Panc1 (cell line): ENCODE results near the gene WWOX. TPM values are rescaled to one million over a fixed set of nuclear protein-coding genes. Genes with fewer than 3 reads are reported as not detected.

Experiments
- ATAC-seq: fragments of 200-7000 bp; cut with Tn5 transposase; 2 replicates; pipeline ENCODE4 v1.9.1; 2020; ENCODE audit warnings: mild to moderate bottlenecking, moderate library complexity
- BruUV-seq: library from RNA; stranded (reverse); fragments of 400-500 nt; replicated peaks from 2 replicates; lab custom pipeline; 2021; lab: Mats Ljungman, UMichigan
- CTCF ChIA-PET: fragments of 300-600 bp; sonication (Branson Sonifier 250); formaldehyde crosslinking; loops from one replicate; lab custom pipeline; 2022; ENCODE audit warnings: antibody characterized with exemption; lab: Charles Lee
- POLR2A ChIA-PET: fragments of 300-600 bp; sonication (Branson Sonifier 250); formaldehyde crosslinking; loops from one replicate; lab custom pipeline; 2022; ENCODE audit warnings: antibody characterized with exemption; lab: Charles Lee
- DNase-seq: peaks from one replicate; pipeline ENCODE4 v3.0.0-alpha.2; 2010; ENCODE audit warnings: low read depth, low spot score
- H3K27ac ChIP-seq: 2 replicates; pipeline ENCODE4 v1.5.1; 2011; ENCODE audit warnings: mild to moderate bottlenecking, low read length, inconsistent platforms
- H3K27me3 ChIP-seq: fragments of 200-500 bp; sonication (Bioruptor generic); 2 replicates; pipeline ENCODE4 v1.6.0; 2014; ENCODE audit warnings: low read length, inconsistent platforms; ENCODE audit not compliant: control insufficient read depth, insufficient read depth
- H3K36me3 ChIP-seq: fragments of 200-500 bp; sonication (Bioruptor generic); 2 replicates; pipeline ENCODE4 v1.5.1; 2014; ENCODE audit warnings: inconsistent platforms, mild to moderate bottlenecking, low read length, moderate library complexity; ENCODE audit not compliant: control insufficient read depth, insufficient read depth
- H3K4me1 ChIP-seq: 2 replicates; pipeline ENCODE4 v1.5.1; 2011; ENCODE audit warnings: inconsistent platforms, mild to moderate bottlenecking, low read length, moderate library complexity; ENCODE audit not compliant: control insufficient read depth, insufficient read depth
- H3K4me3 ChIP-seq, 2 experiments: 2 replicates each; pipeline ENCODE4 v1.5.1; 2011 to 2012; ENCODE audit warnings: low read depth in 2 of 2, low read length in 2 of 2, mild to moderate bottlenecking in 2 of 2, inconsistent platforms in 1 of 2, moderate library complexity in 1 of 2
- H3K9me3 ChIP-seq: fragments of 200-500 bp; sonication (Bioruptor generic); 2 replicates; pipeline ENCODE4 v1.5.1; 2014; ENCODE audit warnings: low read depth, mild to moderate bottlenecking, inconsistent platforms, low read length, moderate library complexity; ENCODE audit not compliant: control insufficient read depth, insufficient read depth
- POLR2AphosphoS5 ChIP-seq: IDR thresholded peaks from 2 replicates; pipeline ENCODE4 v1.6.1; 2012; ENCODE audit warnings: mild to moderate bottlenecking, low read depth, low read length, moderate library complexity
- SIN3A ChIP-seq: IDR thresholded peaks from 2 replicates; pipeline ENCODE4 v1.6.1; 2012; ENCODE audit warnings: low read depth, mild to moderate bottlenecking, low read length, moderate library complexity, borderline replicate concordance; ENCODE audit not compliant: insufficient read depth
- TCF7L2 ChIP-seq: IDR thresholded peaks from 2 replicates; pipeline ENCODE4 v1.6.1; 2011; ENCODE audit warnings: mild to moderate bottlenecking, low read depth, low read length, inconsistent platforms
- in situ Hi-C: cut with HindIII; loops from 2 replicates; pipeline ENCODE4 v1.10.0; 2016; ENCODE audit warnings: low sequenced_read_pairs, low pct_unique_long_range_greater_than_20kb
- intact Hi-C: fragments of 100-400 bp; cut with micrococcal nuclease; formaldehyde crosslinking; loops from one replicate; pipeline ENCODE4 v1.10.0; 2022; ENCODE audit not compliant: unreplicated experiment
- total RNA-seq: library from RNA; stranded (reverse); gene quantifications from one replicate; pipeline ENCODE4 v1.2.1, GENCODE V29; 2021; ENCODE audit not compliant: unreplicated experiment
- TF ChIP-seq, protein P1 (sequence below): fragments of 450-650 bp; IDR thresholded peaks from 2 replicates; pipeline ENCODE4 v1.5.1; 2017; ENCODE audit warnings: mild to moderate bottlenecking
- TF ChIP-seq, protein P2 (sequence below), 2 experiments: IDR thresholded peaks; 2 replicates each; pipeline ENCODE4 v1.6.1; 2011 to 2012; ENCODE audit warnings: low read depth in 2 of 2, control low read depth in 1 of 2, low read length in 1 of 2, mild to moderate bottlenecking in 1 of 2, moderate library complexity in 1 of 2; ENCODE audit not compliant: insufficient read depth in 1 of 2

Gene WWOX
- total RNA-seq, 1 experiment from 2014 or later, result 12.5 TPM

DNA sequence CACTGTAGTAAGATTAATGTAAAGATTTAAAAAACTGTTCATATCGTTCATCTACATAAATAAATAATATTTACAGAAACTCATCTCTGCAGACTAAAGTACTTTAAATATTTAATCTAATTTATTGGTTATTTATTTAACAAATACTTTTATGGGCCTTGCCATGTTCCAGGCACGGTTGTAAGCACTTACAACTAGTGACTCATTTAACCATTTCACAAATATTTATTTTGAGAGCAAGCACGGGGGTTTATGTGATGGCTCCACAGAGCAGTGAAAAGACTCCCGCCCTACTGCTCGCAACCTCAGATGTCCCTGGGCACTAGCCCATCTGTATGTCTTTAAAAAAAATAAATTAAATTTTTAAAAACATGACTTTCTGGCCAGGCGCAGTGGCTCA lies 575.9 kb downstream of the WWOX start:
- H3K9me3 ChIP-seq, result no peaks in the 10 kb centered on the region
- ATAC-seq, result no peak
- BruUV-seq, result no TSS peak
- no peaks in the 10 kb centered on the region for H3K36me3 ChIP-seq
- intact Hi-C loops, result no loop called here
- ChIA-PET POLR2A (no interaction called here), CTCF (no interaction called here)
- H3K4me1 ChIP-seq, result no peaks in the 10 kb centered on the region
- DNase-seq, result no peak
- no peak overlapping the region for H3K4me3 ChIP-seq
- in situ Hi-C loops, result no loop called here
- no peak overlapping the region for H3K27ac ChIP-seq
- no peaks in the 10 kb centered on the region for H3K27me3 ChIP-seq
- TF ChIP-seq, protein P1, sequence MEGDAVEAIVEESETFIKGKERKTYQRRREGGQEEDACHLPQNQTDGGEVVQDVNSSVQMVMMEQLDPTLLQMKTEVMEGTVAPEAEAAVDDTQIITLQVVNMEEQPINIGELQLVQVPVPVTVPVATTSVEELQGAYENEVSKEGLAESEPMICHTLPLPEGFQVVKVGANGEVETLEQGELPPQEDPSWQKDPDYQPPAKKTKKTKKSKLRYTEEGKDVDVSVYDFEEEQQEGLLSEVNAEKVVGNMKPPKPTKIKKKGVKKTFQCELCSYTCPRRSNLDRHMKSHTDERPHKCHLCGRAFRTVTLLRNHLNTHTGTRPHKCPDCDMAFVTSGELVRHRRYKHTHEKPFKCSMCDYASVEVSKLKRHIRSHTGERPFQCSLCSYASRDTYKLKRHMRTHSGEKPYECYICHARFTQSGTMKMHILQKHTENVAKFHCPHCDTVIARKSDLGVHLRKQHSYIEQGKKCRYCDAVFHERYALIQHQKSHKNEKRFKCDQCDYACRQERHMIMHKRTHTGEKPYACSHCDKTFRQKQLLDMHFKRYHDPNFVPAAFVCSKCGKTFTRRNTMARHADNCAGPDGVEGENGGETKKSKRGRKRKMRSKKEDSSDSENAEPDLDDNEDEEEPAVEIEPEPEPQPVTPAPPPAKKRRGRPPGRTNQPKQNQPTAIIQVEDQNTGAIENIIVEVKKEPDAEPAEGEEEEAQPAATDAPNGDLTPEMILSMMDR, result no peak
- no peak for TF ChIP-seq TCF7L2
- no peak for TF ChIP-seq POLR2AphosphoS5

DNA sequence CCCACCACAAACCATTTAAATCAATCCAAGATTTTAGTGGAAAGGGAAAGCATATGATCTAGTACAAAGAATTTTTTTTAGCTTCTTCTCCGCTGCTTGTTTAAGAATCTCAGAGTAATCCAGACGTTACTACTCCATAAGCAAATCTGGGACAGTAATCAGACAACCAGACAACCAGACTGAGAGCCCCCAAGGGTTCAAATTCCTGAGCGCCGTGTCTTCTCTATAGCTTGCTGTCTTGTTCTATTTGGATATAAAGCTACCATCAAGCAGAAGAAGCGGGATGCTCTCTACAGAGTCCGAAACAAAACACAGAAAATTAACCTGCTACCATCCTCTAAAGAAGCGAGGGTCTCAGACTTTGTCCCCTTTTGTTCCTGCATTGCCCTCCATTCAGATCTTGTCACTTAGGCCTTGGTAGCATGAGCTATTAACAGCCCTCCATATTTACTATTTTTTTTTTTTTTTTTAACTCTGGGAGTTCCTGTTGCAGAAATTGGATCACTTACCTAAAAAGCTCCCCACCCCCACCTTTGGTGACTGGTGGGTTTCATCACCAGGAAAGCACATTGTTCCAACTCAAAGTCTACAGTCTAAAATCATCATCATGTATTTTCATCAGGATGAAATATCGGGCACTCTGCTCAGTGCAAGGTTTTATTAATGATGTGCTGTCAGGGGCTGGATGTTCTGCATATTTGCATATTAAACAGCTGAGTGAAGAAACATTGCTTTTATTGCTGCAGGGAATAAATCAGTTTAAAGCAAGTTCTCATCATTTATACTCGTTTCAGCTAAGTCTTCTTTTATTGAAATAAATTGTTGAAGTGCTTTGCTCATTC lies 576.7 kb downstream of the WWOX start:
- DNase-seq, result no peak
- ChIA-PET CTCF (no interaction called here), POLR2A (no interaction called here)
- Histone ChIP-seq H3K27ac (no peak overlapping the region), H3K4me3 (no peak overlapping the region), H3K36me3 (no peaks in the 10 kb centered on the region), H3K4me1 (no peaks in the 10 kb centered on the region), H3K9me3 (no peaks in the 10 kb centered on the region), H3K27me3 (no peaks in the 10 kb centered on the region)
- no peak for ATAC-seq
- no peak for TF ChIP-seq POLR2AphosphoS5
- TF ChIP-seq, protein P2, sequence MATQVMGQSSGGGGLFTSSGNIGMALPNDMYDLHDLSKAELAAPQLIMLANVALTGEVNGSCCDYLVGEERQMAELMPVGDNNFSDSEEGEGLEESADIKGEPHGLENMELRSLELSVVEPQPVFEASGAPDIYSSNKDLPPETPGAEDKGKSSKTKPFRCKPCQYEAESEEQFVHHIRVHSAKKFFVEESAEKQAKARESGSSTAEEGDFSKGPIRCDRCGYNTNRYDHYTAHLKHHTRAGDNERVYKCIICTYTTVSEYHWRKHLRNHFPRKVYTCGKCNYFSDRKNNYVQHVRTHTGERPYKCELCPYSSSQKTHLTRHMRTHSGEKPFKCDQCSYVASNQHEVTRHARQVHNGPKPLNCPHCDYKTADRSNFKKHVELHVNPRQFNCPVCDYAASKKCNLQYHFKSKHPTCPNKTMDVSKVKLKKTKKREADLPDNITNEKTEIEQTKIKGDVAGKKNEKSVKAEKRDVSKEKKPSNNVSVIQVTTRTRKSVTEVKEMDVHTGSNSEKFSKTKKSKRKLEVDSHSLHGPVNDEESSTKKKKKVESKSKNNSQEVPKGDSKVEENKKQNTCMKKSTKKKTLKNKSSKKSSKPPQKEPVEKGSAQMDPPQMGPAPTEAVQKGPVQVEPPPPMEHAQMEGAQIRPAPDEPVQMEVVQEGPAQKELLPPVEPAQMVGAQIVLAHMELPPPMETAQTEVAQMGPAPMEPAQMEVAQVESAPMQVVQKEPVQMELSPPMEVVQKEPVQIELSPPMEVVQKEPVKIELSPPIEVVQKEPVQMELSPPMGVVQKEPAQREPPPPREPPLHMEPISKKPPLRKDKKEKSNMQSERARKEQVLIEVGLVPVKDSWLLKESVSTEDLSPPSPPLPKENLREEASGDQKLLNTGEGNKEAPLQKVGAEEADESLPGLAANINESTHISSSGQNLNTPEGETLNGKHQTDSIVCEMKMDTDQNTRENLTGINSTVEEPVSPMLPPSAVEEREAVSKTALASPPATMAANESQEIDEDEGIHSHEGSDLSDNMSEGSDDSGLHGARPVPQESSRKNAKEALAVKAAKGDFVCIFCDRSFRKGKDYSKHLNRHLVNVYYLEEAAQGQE (IDR thresholded peaks at IDR 0.05; ENCODE audit: insufficient read depth in 1 of 2, low read depth in 2 of 2, low read length in 1 of 2), result no peak
- TF ChIP-seq TCF7L2, result no peak
- TF ChIP-seq, protein P1, result no peak
- no peak for TF ChIP-seq SIN3A
- intact Hi-C loops (no loop called here), in situ Hi-C loops (no loop called here)
- no TSS peak for BruUV-seq
